ENCODE measurements around the gene PRAMEF5.
"Not testable (repeated sequence)": the region's sequence is repeated elsewhere in the genome, so short reads cannot be mapped to it uniquely, and the experiment has no call there.

Gene PRAMEF5

GRCh38 chr1:13279617-13280016 lies 25.6 kb downstream of the PRAMEF5 start:
- DNase-seq: not testable (repeated sequence)

GRCh38 chr1:13285037-13285436 lies 31.0 kb downstream of the PRAMEF5 start, which contains the start of gene PRAMEF8:
Gene PRAMEF8, minus strand, starts transcription at chr1:13285137. Its CDS starts 1,046 bp downstream, at chr1:13284091.
- not testable (repeated sequence) for DNase-seq

GRCh38 chr1:13289030-13289429 lies 35.0 kb downstream of the PRAMEF5 start:
- not testable (repeated sequence) for DNase-seq

- DNase-seq: not testable (repeated sequence)
These were observed 43.4 kb downstream of the PRAMEF5 start for GRCh38 chr1:13297216-13297931.

DNA sequence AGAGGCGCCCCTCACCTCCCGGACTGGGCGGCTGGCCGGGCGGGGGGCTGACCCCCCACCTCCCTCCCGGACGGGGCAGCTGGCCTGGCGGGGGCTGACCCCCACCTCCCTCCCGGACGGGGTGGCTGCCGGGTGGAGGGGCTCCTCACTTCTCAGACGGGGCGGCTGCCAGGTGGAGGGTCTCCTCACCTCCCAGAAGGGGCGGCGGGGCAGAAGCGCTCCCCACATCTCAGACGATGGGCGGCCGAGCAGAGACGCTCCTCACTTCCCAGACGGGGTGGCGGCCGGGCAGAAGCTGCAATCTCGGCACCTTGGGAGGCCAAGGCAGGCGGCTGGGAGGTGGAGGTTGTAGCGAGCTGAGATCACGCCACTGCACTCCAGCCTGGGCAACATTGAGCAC lies 44.7 kb downstream of the PRAMEF5 start:
- not testable (repeated sequence) for DNase-seq

DNA sequence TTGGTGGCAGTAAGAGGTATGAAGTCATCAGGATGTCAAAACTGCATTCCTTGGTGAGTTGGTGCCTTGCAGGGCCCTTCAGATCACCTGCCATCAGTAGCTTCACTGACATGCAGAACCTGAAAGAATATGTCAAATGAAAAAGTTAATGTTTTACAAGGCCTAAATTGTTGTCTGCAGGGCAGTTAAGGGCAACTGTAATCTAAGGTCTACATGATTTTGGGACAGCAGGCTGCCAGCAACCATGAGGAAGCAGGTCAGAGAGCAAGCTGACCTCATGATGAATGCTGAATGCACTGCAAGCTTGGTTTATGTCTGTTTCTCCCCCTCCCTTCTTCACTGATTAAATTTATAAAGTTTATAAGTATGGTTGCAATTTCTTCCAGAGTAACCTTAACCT lies 48.2 kb downstream of the PRAMEF5 start:
- DNase-seq: not testable (repeated sequence)

DNA sequence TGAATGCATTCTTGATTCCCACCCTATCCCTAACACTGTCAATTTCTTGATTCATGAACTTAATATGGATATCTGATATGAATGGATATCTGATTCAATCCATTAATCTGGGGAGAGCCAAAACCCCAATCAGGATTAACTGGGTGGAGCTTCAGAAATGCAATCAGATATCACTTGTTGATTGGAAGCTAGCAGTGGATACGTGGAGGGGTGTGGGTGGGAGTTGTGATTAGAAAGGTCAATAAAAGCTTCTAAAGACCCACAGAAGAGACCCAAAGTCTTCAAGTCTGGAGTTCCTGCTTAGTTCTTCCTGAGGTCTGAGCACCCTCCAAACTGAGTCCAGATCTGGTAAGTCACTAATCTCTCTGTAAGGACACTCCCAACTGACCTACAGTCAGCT lies 49.2 kb downstream of the PRAMEF5 start, which contains the start of gene PRAMEF33:
TSS of gene PRAMEF33 (plus strand) at position 301 of the 400 bp plus-strand sequence. CDS start 2,416 bp downstream, outside the sequence.
- not testable (repeated sequence) for DNase-seq

All from activated CD4-positive, alpha-beta T cell treated with anti-CD3 and anti-CD28 coated beads, Interleukin-2, amount 50 U/mL, for 48 hours (primary cell).